Measurements from ENCODE around the gene ALOX5AP. TPM values are rescaled to one million over a fixed set of nuclear protein-coding genes. Genes with fewer than 3 reads are reported as not detected.

The ALOX5AP gene
- total RNA-seq, 1 donor from 2014 or later = not detected

DNA sequence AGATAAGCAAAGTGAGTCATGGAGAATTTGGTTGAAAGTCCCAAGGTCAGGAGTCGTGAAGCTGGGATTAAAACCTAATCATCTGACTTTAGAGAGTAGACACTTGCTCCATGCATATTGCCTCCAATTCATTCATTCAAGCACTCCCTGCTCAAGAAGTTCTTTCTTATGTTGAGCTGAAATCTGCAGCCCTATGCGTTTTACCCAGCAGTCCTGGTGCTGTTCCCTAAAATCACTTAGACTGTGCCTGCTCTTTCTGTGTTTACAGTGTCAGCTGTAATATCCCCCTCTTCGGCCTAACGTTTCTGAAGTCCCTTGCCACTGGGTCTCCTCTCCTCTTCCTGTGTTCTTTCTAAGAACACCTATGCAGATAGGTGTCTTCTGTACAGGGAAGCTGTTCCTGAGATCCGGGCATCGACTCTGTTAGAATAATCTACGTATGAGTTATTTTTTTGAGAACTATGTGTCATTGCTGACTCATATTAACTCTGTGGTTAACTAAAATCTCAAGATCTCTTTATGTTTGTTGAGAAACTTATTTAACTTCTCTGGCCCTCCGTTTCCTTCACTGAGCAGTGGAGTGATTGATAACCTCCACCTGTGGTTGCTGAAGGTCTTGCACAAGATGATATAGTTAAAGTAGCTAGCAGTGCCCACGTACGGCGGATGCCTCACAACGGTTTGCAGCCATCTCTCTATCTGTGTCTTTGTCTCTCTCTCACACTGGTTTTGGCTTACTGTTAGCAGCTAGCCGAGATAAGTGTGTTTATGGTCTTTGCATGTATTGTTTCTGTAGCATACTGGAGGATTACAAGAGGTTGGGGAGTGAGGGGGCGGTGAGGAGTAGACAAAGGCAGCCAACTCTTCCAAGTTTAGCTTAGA lies 4.7 kb downstream of the ALOX5AP start:
- TF ChIP-seq, protein P1, sequence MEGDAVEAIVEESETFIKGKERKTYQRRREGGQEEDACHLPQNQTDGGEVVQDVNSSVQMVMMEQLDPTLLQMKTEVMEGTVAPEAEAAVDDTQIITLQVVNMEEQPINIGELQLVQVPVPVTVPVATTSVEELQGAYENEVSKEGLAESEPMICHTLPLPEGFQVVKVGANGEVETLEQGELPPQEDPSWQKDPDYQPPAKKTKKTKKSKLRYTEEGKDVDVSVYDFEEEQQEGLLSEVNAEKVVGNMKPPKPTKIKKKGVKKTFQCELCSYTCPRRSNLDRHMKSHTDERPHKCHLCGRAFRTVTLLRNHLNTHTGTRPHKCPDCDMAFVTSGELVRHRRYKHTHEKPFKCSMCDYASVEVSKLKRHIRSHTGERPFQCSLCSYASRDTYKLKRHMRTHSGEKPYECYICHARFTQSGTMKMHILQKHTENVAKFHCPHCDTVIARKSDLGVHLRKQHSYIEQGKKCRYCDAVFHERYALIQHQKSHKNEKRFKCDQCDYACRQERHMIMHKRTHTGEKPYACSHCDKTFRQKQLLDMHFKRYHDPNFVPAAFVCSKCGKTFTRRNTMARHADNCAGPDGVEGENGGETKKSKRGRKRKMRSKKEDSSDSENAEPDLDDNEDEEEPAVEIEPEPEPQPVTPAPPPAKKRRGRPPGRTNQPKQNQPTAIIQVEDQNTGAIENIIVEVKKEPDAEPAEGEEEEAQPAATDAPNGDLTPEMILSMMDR (conservative IDR thresholded peaks at IDR 0.05) = no peak
- Mint-ChIP-seq H3K9me3 (no peaks in the 10 kb centered on the region), H3K36me3 (ENCODE audit: low read depth) (no peaks in the 10 kb centered on the region), H3K4me3 (no peak overlapping the region), H3K4me1 (peaks cover 39% of the 10 kb centered on the region), H3K27me3 (ENCODE audit: low read depth) (no peaks in the 10 kb centered on the region), H3K27ac (ENCODE audit: unreplicated experiment) (no peak overlapping the region)
- no peak for DNase-seq (ENCODE audit: low read depth, low spot score)

- H3K27ac Mint-ChIP-seq (ENCODE audit: unreplicated experiment) = no peak overlapping the region
- no peak overlapping the region for H3K4me3 Mint-ChIP-seq
- no peaks in the 10 kb centered on the region for H3K36me3 Mint-ChIP-seq (ENCODE audit: low read depth)
- H3K4me1 Mint-ChIP-seq = peaks cover 43% of the 10 kb centered on the region
- no peaks in the 10 kb centered on the region for H3K27me3 Mint-ChIP-seq (ENCODE audit: low read depth)
- DNase-seq (ENCODE audit: low read depth, low spot score) = no peak
- H3K9me3 Mint-ChIP-seq = no peaks in the 10 kb centered on the region
- TF ChIP-seq, protein P1 (conservative IDR thresholded peaks at IDR 0.05) = no peak
Measured at GRCh38 chr13:30742901-30743300, 7.6 kb downstream of the ALOX5AP start.

- DNase-seq (ENCODE audit: low read depth, low spot score) = no peak
- Mint-ChIP-seq H3K9me3 (no peaks in the 10 kb centered on the region), H3K4me1 (peaks cover 37% of the 10 kb centered on the region), H3K4me3 (no peak overlapping the region), H3K27me3 (ENCODE audit: low read depth) (no peaks in the 10 kb centered on the region), H3K36me3 (ENCODE audit: low read depth) (no peaks in the 10 kb centered on the region), H3K27ac (ENCODE audit: unreplicated experiment) (no peak overlapping the region)
- TF ChIP-seq, protein P1 (conservative IDR thresholded peaks at IDR 0.05) = no peak
Measured at GRCh38 chr13:30743319-30744055, 8.1 kb downstream of the ALOX5AP start.

- Mint-ChIP-seq H3K27me3 (ENCODE audit: low read depth) (no peaks in the 10 kb centered on the region), H3K9me3 (no peaks in the 10 kb centered on the region), H3K4me3 (no peak overlapping the region), H3K36me3 (ENCODE audit: low read depth) (no peaks in the 10 kb centered on the region), H3K4me1 (peaks cover 31% of the 10 kb centered on the region), H3K27ac (ENCODE audit: unreplicated experiment) (no peak overlapping the region)
- TF ChIP-seq, protein P1 (conservative IDR thresholded peaks at IDR 0.05) = no peak
- DNase-seq (ENCODE audit: low read depth, low spot score) = no peak
Measured at GRCh38 chr13:30744056-30744680, 8.8 kb downstream of the ALOX5AP start.

DNA sequence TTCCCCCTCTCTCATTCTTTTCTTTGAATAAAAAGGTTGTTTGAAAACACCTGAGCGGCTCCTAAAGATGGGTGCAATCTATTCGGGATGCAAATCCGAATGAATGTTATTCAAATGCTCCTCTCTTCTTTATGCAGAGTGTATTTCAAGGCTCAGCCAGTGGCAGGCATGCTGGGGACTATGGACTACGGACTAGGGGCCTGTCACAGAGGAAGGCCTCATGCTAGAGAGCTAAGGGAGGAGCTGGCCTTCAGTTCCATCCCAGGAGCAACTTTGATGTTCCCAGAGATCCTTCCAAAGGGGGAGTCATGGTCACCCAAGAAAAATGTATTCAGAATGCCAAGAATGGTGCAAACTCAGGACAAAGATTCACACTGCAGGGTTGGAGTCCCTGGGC lies 9.3 kb downstream of the ALOX5AP start:
- no peaks in the 10 kb centered on the region for H3K36me3 Mint-ChIP-seq (ENCODE audit: low read depth)
- no peaks in the 10 kb centered on the region for H3K27me3 Mint-ChIP-seq (ENCODE audit: low read depth)
- peaks cover 30% of the 10 kb centered on the region for H3K4me1 Mint-ChIP-seq
- H3K4me3 Mint-ChIP-seq = no peak overlapping the region
- H3K9me3 Mint-ChIP-seq = no peaks in the 10 kb centered on the region
- H3K27ac Mint-ChIP-seq (ENCODE audit: unreplicated experiment) = no peak overlapping the region
- no peak for DNase-seq (ENCODE audit: low read depth, low spot score)
- TF ChIP-seq, protein P1 (conservative IDR thresholded peaks at IDR 0.05) = no peak

Measured in neural crest cell (in vitro differentiated cells).